ENCODE measurements around the gene FMO4. TPM values are rescaled to one million over a fixed set of nuclear protein-coding genes. Genes with fewer than 3 reads are reported as not detected.

Gene FMO4
- total RNA-seq, 1 experiment from 2014 or later = 0.33 TPM

GRCh38 chr1:171379846-171380245 lies 65.9 kb downstream of the FMO4 start:
- TF ChIP-seq CTCF (IDR thresholded peaks at IDR 0.05) (no peak), REST (IDR thresholded peaks at IDR 0.05; ENCODE audit: insufficient read depth in 1 of 2, low read depth in 2 of 2, low read length in 1 of 2) (no peak), TCF7L2 (IDR thresholded peaks at IDR 0.05; ENCODE audit: low read depth, low read length) (no peak), SIN3A (IDR thresholded peaks at IDR 0.05; ENCODE audit: borderline replicate concordance, insufficient read depth, low read depth, low read length) (no peak), POLR2AphosphoS5 (IDR thresholded peaks at IDR 0.05; ENCODE audit: low read depth, low read length) (no peak)

DNA sequence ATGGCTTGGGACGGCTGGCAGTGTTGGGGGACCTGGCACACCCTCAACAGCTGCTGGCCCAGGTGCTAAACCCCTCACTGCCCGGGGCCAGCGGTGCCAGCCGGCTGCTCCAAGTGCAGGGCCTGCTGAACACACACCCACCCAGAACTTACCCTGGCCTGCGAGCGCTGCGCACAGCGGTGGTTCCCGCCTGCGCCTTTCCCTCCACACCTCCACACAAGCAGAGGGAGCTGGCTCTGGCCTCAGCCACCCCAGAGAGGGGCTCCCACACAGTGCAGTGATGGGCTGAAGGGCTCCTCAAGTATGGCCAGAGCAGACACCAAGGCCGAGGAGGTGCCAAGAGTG lies 67.9 kb downstream of the FMO4 start:
- Histone ChIP-seq H3K27ac (ENCODE audit: low read length) (no peak overlapping the region), H3K36me3 (ENCODE audit: control insufficient read depth, insufficient read depth, low read length) (no peaks in the 10 kb centered on the region), H3K4me1 (ENCODE audit: control insufficient read depth, insufficient read depth, low read length) (no peaks in the 10 kb centered on the region), H3K27me3 (ENCODE audit: control insufficient read depth, insufficient read depth, low read length) (no peaks in the 10 kb centered on the region), H3K4me3 (ENCODE audit: low read depth in 2 of 2, low read length in 2 of 2) (no peak overlapping the region), H3K9me3 (ENCODE audit: control insufficient read depth, insufficient read depth, low read depth, low read length) (no peaks in the 10 kb centered on the region)
- no peak for TF ChIP-seq POLR2AphosphoS5 (IDR thresholded peaks at IDR 0.05; ENCODE audit: low read depth, low read length)
- no peak for TF ChIP-seq TCF7L2 (IDR thresholded peaks at IDR 0.05; ENCODE audit: low read depth, low read length)
- no peak for TF ChIP-seq CTCF (IDR thresholded peaks at IDR 0.05)
- TF ChIP-seq REST (IDR thresholded peaks at IDR 0.05; ENCODE audit: insufficient read depth in 1 of 2, low read depth in 2 of 2, low read length in 1 of 2) = no peak
- no peak for TF ChIP-seq SIN3A (IDR thresholded peaks at IDR 0.05; ENCODE audit: borderline replicate concordance, insufficient read depth, low read depth, low read length)
- intact Hi-C loops (cut with micrococcal nuclease; ENCODE audit: unreplicated experiment) (no loop called here), in situ Hi-C loops (cut with HindIII; ENCODE audit: low pct_unique_long_range_greater_than_20kb, low sequenced_read_pairs) (no loop called here)
- ChIA-PET CTCF (no interaction called here), POLR2A (no interaction called here)
- ATAC-seq (no peak), DNase-seq (ENCODE audit: low read depth, low spot score) (no peak)
- BruUV-seq (replicated peaks) = no TSS peak

More at GRCh38 chr1:171379846-171380245, 65.9 kb downstream of the FMO4 start:
- POLR2A ChIA-PET = no interaction called here
- Histone ChIP-seq H3K27ac (ENCODE audit: low read length) (no peak overlapping the region), H3K27me3 (ENCODE audit: control insufficient read depth, insufficient read depth, low read length) (no peaks in the 10 kb centered on the region), H3K4me3 (ENCODE audit: low read depth in 2 of 2, low read length in 2 of 2) (no peak overlapping the region), H3K4me1 (ENCODE audit: control insufficient read depth, insufficient read depth, low read length) (no peaks in the 10 kb centered on the region), H3K36me3 (ENCODE audit: control insufficient read depth, insufficient read depth, low read length) (no peaks in the 10 kb centered on the region), H3K9me3 (ENCODE audit: control insufficient read depth, insufficient read depth, low read depth, low read length) (no peaks in the 10 kb centered on the region)
- CTCF ChIA-PET = no interaction called here
- BruUV-seq (replicated peaks) = no TSS peak
- no peak for ATAC-seq
- intact Hi-C loops (cut with micrococcal nuclease; ENCODE audit: unreplicated experiment) (no loop called here), in situ Hi-C loops (cut with HindIII; ENCODE audit: low pct_unique_long_range_greater_than_20kb, low sequenced_read_pairs) (no loop called here)
- no peak for DNase-seq (ENCODE audit: low read depth, low spot score)

Data from Panc1 (cell line).